Mononuclear cell (primary cell): ENCODE measurements around the gene SLC11A2. TPM values are rescaled to one million over a fixed set of nuclear protein-coding genes. Genes with fewer than 3 reads are reported as not detected.
"Not testable (repeated sequence)": the region's sequence is repeated elsewhere in the genome, so short reads cannot be mapped to it uniquely, and the experiment has no call there.

Experiments used
- H3K27me3 ChIP-seq: 2 replicates; pipeline ENCODE4 v1.6.0; 2011; ENCODE audit warnings: low read length, control low read depth; ENCODE audit not compliant: insufficient read depth
- H3K4me1 ChIP-seq: 2 replicates; pipeline ENCODE4 v1.5.1; 2011; ENCODE audit warnings: mild to moderate bottlenecking, low read length, control low read depth; ENCODE audit not compliant: insufficient read depth
- H3K4me3 ChIP-seq: 2 replicates; pipeline ENCODE4 v1.5.1; 2011; ENCODE audit warnings: mild to moderate bottlenecking, low read length, moderate library complexity
- H3K9me3 ChIP-seq: 2 replicates; pipeline ENCODE4 v1.5.1; 2011; ENCODE audit warnings: low read depth, mild to moderate bottlenecking, control low read depth, low read length
- total RNA-seq: library from RNA; depleted of rRNA; stranded (reverse); fragments of >200 nt; gene quantifications from one replicate; pipeline ENCODE4 v1.2.3, GENCODE V29; 2012

Gene SLC11A2
- total RNA-seq, 1 donor, result 51.2 TPM

DNA sequence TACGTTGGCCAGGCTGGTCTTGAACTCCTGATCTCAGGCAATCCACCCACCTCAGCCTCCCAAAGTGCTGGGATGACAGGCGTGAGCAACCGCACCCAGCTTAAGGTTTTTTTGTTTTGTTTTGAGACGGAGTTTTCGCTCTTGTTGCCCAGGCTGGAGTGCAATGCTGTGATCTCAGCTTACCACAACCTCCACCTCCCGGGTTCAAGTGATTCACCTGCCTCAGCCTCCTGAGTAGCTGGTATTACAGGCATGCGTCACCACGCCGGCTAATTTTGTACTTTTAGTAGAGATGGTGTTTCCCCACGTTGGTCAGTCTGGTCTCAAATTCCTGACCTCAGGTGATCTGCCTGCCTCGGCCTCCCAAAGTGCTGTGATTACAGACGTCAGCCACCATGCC is 95.7 kb downstream of the SLC11A2 start:
- not testable (repeated sequence) for H3K27me3 ChIP-seq, H3K4me3 ChIP-seq, H3K9me3 ChIP-seq
- peaks cover 55% of the 10 kb centered on the region for H3K4me1 ChIP-seq

DNA sequence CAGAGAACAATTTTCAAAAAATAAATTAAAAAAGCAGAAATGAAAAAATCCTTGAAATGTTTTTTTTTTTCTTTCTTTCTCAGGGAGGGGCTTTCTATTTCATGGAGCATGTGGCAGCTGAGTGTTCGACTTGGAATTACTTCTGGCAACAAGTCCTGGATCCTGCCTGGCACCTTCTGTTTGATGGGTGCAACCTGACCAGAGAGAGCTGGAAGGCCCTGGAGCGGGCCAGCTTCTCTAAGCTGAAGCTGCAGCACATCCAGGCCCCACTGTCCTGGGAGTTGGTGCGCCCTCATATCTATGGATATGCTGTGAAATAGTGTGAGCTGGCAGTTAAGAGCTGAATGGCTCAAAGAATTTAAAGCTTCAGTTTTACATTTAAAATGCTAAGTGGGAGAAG is 96.4 kb downstream of the SLC11A2 start:
- Histone ChIP-seq H3K4me1 (peaks cover 49% of the 10 kb centered on the region), H3K27me3 (no peaks in the 10 kb centered on the region), H3K9me3 (no peaks in the 10 kb centered on the region), H3K4me3 (no peak overlapping the region)

Other genes starting within 250 kb of the SLC11A2 start
- gene TMPRSS12, start 183.5 kb downstream of the SLC11A2 start, total RNA-seq, result not detected
- not detected for gene HIGD1C, start 73.8 kb downstream of the SLC11A2 start, total RNA-seq
- gene LETMD1, start 21.9 kb upstream of the SLC11A2 start, total RNA-seq, result 63.4 TPM
- gene CSRNP2, start 57.2 kb upstream of the SLC11A2 start, total RNA-seq, result 7.7 TPM
- 3.9 TPM for gene TFCP2, start 146.8 kb upstream of the SLC11A2 start, total RNA-seq
- gene POU6F1, start 191.7 kb upstream of the SLC11A2 start, total RNA-seq, result 5.5 TPM
- gene DAZAP2, start 212.4 kb upstream of the SLC11A2 start, total RNA-seq, result 779 TPM
- gene SMAGP, start 244.0 kb upstream of the SLC11A2 start, total RNA-seq, result 3.0 TPM